Measurements from ENCODE around the gene PHLPP1. TPM values are rescaled to one million over a fixed set of nuclear protein-coding genes. Genes with fewer than 3 reads are reported as not detected.

PHLPP1 gene
- total and polyA plus RNA-seq, 2 experiments from 2014 or later, result 15.7 to 73.6 TPM

DNA sequence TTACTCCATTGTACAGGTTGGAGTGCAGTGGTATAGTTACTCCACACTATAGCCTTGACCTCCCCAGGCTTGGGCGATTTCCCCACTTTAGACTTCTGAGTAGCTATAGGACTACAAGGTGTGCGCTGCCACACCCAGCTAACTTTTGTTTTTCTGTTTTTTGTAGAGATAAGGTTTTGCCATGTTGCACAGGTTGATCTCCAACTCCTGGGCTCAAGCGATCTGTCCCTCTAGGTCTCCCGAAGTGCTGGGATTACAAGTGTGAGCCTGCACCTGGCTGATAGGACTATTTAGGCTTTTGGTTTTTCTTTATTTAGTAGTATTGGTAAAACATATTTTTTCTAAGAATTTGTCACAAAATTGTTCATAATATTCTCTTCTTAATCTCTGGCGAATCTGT lies 121.7 kb downstream of the PHLPP1 start:
- H3K4me2 ChIP-seq, result 0 out of 2 replicates have a peak overlapping the region, but pooled peaks have one; percentile 15
- H3K27me3 Mint-ChIP-seq (ENCODE audit: insufficient read depth, low read depth, poor library complexity), result peaks cover 7% of the 10 kb centered on the region
- TF ChIP-seq ZNF114 (CRISPR knock-in tag; IDR thresholded peaks at IDR 0.05), result no peak
- TF ChIP-seq EZH2 (IDR thresholded peaks at IDR 0.05; ENCODE audit: low read depth, unreplicated experiment), result no peak
- TF ChIP-seq JUNB (IDR thresholded peaks at IDR 0.05; ENCODE audit: unreplicated experiment), result no peak
- no peak for TF ChIP-seq ZNF331 (CRISPR knock-in tag; IDR thresholded peaks at IDR 0.05; ENCODE audit: low read depth)
- TF ChIP-seq CREB1 (CRISPR knock-in tag; IDR thresholded peaks at IDR 0.05; ENCODE audit: low read depth), result no peak
- TF ChIP-seq NANOG (IDR thresholded peaks at IDR 0.05; ENCODE audit: borderline replicate concordance), result no peak
- TF ChIP-seq STAT1 (IDR thresholded peaks at IDR 0.05; ENCODE audit: unreplicated experiment), result no peak
- TF ChIP-seq, protein P1, sequence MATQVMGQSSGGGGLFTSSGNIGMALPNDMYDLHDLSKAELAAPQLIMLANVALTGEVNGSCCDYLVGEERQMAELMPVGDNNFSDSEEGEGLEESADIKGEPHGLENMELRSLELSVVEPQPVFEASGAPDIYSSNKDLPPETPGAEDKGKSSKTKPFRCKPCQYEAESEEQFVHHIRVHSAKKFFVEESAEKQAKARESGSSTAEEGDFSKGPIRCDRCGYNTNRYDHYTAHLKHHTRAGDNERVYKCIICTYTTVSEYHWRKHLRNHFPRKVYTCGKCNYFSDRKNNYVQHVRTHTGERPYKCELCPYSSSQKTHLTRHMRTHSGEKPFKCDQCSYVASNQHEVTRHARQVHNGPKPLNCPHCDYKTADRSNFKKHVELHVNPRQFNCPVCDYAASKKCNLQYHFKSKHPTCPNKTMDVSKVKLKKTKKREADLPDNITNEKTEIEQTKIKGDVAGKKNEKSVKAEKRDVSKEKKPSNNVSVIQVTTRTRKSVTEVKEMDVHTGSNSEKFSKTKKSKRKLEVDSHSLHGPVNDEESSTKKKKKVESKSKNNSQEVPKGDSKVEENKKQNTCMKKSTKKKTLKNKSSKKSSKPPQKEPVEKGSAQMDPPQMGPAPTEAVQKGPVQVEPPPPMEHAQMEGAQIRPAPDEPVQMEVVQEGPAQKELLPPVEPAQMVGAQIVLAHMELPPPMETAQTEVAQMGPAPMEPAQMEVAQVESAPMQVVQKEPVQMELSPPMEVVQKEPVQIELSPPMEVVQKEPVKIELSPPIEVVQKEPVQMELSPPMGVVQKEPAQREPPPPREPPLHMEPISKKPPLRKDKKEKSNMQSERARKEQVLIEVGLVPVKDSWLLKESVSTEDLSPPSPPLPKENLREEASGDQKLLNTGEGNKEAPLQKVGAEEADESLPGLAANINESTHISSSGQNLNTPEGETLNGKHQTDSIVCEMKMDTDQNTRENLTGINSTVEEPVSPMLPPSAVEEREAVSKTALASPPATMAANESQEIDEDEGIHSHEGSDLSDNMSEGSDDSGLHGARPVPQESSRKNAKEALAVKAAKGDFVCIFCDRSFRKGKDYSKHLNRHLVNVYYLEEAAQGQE (IDR thresholded peaks at IDR 0.05; ENCODE audit: unreplicated experiment), result no peak
- TF ChIP-seq POLR2AphosphoS5 (IDR thresholded peaks at IDR 0.05; ENCODE audit: low read depth), result no peak
- TF ChIP-seq EZH2phosphoT487 (IDR thresholded peaks at IDR 0.05; ENCODE audit: unreplicated experiment), result no peak
- TF ChIP-seq, protein P2, sequence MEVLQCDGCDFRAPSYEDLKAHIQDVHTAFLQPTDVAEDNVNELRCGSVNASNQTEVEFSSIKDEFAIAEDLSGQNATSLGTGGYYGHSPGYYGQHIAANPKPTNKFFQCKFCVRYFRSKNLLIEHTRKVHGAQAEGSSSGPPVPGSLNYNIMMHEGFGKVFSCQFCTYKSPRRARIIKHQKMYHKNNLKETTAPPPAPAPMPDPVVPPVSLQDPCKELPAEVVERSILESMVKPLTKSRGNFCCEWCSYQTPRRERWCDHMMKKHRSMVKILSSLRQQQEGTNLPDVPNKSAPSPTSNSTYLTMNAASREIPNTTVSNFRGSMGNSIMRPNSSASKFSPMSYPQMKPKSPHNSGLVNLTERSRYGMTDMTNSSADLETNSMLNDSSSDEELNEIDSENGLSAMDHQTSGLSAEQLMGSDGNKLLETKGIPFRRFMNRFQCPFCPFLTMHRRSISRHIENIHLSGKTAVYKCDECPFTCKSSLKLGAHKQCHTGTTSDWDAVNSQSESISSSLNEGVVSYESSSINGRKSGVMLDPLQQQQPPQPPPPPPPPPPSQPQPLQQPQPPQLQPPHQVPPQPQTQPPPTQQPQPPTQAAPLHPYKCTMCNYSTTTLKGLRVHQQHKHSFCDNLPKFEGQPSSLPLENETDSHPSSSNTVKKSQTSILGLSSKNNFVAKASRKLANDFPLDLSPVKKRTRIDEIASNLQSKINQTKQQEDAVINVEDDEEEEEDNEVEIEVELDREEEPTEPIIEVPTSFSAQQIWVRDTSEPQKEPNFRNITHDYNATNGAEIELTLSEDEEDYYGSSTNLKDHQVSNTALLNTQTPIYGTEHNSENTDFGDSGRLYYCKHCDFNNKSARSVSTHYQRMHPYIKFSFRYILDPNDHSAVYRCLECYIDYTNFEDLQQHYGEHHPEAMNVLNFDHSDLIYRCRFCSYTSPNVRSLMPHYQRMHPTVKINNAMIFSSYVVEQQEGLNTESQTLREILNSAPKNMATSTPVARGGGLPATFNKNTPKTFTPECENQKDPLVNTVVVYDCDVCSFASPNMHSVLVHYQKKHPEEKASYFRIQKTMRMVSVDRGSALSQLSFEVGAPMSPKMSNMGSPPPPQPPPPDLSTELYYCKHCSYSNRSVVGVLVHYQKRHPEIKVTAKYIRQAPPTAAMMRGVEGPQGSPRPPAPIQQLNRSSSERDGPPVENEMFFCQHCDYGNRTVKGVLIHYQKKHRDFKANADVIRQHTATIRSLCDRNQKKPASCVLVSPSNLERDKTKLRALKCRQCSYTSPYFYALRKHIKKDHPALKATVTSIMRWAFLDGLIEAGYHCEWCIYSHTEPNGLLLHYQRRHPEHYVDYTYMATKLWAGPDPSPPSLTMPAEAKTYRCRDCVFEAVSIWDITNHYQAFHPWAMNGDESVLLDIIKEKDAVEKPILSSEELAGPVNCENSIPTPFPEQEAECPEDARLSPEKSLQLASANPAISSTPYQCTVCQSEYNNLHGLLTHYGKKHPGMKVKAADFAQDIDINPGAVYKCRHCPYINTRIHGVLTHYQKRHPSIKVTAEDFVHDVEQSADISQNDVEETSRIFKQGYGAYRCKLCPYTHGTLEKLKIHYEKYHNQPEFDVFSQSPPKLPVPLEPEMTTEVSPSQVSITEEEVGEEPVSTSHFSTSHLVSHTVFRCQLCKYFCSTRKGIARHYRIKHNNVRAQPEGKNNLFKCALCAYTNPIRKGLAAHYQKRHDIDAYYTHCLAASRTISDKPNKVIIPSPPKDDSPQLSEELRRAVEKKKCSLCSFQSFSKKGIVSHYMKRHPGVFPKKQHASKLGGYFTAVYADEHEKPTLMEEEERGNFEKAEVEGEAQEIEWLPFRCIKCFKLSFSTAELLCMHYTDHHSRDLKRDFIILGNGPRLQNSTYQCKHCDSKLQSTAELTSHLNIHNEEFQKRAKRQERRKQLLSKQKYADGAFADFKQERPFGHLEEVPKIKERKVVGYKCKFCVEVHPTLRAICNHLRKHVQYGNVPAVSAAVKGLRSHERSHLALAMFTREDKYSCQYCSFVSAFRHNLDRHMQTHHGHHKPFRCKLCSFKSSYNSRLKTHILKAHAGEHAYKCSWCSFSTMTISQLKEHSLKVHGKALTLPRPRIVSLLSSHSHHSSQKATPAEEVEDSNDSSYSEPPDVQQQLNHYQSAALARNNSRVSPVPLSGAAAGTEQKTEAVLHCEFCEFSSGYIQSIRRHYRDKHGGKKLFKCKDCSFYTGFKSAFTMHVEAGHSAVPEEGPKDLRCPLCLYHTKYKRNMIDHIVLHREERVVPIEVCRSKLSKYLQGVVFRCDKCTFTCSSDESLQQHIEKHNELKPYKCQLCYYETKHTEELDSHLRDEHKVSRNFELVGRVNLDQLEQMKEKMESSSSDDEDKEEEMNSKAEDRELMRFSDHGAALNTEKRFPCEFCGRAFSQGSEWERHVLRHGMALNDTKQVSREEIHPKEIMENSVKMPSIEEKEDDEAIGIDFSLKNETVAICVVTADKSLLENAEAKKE (CRISPR knock-in tag; IDR thresholded peaks at IDR 0.05), result no peak
- TF ChIP-seq, protein P3, sequence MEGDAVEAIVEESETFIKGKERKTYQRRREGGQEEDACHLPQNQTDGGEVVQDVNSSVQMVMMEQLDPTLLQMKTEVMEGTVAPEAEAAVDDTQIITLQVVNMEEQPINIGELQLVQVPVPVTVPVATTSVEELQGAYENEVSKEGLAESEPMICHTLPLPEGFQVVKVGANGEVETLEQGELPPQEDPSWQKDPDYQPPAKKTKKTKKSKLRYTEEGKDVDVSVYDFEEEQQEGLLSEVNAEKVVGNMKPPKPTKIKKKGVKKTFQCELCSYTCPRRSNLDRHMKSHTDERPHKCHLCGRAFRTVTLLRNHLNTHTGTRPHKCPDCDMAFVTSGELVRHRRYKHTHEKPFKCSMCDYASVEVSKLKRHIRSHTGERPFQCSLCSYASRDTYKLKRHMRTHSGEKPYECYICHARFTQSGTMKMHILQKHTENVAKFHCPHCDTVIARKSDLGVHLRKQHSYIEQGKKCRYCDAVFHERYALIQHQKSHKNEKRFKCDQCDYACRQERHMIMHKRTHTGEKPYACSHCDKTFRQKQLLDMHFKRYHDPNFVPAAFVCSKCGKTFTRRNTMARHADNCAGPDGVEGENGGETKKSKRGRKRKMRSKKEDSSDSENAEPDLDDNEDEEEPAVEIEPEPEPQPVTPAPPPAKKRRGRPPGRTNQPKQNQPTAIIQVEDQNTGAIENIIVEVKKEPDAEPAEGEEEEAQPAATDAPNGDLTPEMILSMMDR (conservative IDR thresholded peaks at IDR 0.05; ENCODE audit: low read depth in 2 of 2), result no peak
- TF ChIP-seq, protein P4, sequence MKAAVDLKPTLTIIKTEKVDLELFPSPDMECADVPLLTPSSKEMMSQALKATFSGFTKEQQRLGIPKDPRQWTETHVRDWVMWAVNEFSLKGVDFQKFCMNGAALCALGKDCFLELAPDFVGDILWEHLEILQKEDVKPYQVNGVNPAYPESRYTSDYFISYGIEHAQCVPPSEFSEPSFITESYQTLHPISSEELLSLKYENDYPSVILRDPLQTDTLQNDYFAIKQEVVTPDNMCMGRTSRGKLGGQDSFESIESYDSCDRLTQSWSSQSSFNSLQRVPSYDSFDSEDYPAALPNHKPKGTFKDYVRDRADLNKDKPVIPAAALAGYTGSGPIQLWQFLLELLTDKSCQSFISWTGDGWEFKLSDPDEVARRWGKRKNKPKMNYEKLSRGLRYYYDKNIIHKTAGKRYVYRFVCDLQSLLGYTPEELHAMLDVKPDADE (IDR thresholded peaks at IDR 0.05), result no peak

More for the DNA sequence above, 121.7 kb downstream of the PHLPP1 start:
- no peak overlapping the region for H3K4me3 ChIP-seq
- no peak for ATAC-seq
- H3K4me1 Mint-ChIP-seq, result peaks cover 68% of the 10 kb centered on the region
- peak overlapping the region; percentile 94 for H3K27ac Mint-ChIP-seq
- peaks cover 55% of the 10 kb centered on the region for H3K4me1 ChIP-seq (ENCODE audit: insufficient read depth)
- H4K20me1 ChIP-seq (replicated peaks; ENCODE audit: insufficient read depth), result no peaks in the 10 kb centered on the region
- no peak for DNase-seq (ENCODE audit: low spot score)
- peaks cover 73% of the 10 kb centered on the region for H3K79me2 ChIP-seq (replicated peaks; ENCODE audit: insufficient read depth)
- no peaks in the 10 kb centered on the region for H3K36me3 ChIP-seq (ENCODE audit: insufficient read depth)
- no peaks in the 10 kb centered on the region for H3F3A ChIP-seq (replicated peaks; ENCODE audit: low read depth)
- H2AFZ ChIP-seq, result no peak overlapping the region
- no peaks in the 10 kb centered on the region for H3K27me3 ChIP-seq (ENCODE audit: insufficient read depth)
- no peaks in the 10 kb centered on the region for H3K9me3 Mint-ChIP-seq
- peaks cover 11% of the 10 kb centered on the region; the same call in 2 of the 3 replicates for H3K36me3 Mint-ChIP-seq (ENCODE audit: low read depth)
- H3K9me2 ChIP-seq (ENCODE audit: insufficient read depth), result no peaks in the 10 kb centered on the region
- no peak overlapping the region for H3K4me3 Mint-ChIP-seq
- H3K27ac ChIP-seq (ENCODE audit: low read depth), result peak overlapping the region; percentile 90
